H1 (cell line): ENCODE measurements around the gene IRF8. TPM values are rescaled to one million over a fixed set of nuclear protein-coding genes. Genes with fewer than 3 reads are reported as not detected.

Experiments used
- ATF2 ChIP-seq: IDR thresholded peaks from 2 replicates; pipeline ENCODE4 v1.6.1; 2012; ENCODE audit warnings: low read length, inconsistent platforms
- CEBPB ChIP-seq: IDR thresholded peaks from 2 replicates; pipeline ENCODE4 v1.6.1; 2012; ENCODE audit warnings: low read depth, low read length
- SIRT6 ChIP-seq: IDR thresholded peaks from one replicate; pipeline ENCODE4 v1.7.1; 2012; ENCODE audit warnings: low read length, inconsistent platforms
- polyA plus RNA-seq, 7 experiments: library from polyadenylated mRNA; depleted of rRNA in 3 of 7; stranded (reverse) in 5 of 7; unstranded in 2 of 7; fragments of >200 nt in 5 of 7; fragments of 200-250 nt in 2 of 7; gene quantifications; 1 replicate in 5 of 7; 2 replicates in 1 of 7; 4 replicates in 1 of 7; pipeline versions ENCODE4 v1.2.1 to v1.2.3, GENCODE V29; 2011 to 2013; ENCODE audit warnings: missing spikeins in 2 of 7, mixed read lengths in 2 of 7
- total RNA-seq: library from RNA; stranded (reverse); fragmentation: NEBNext Ultra II Directional; extraction: Animal tissue kit (Norgen Biotek cat#: 25700); gene quantifications from 2 replicates; pipeline ENCODE4 v1.2.1, GENCODE V29; 2021

The IRF8 gene
- total and polyA plus RNA-seq, 2 of the 8 experiments (the other 6 are each of a cell fraction or from before 2014, with no cell fraction given), result 0.35 to 2.0 TPM

- TF ChIP-seq ATF2, result no peak
- TF ChIP-seq CEBPB, result no peak
- no peak for TF ChIP-seq SIRT6
Observed at GRCh38 chr16:85947230-85948137, 48.5 kb downstream of the IRF8 start (continued).
